Measurements from ENCODE around the gene EVPL.
"Not testable (repeated sequence)": the region's sequence is repeated elsewhere in the genome, so short reads cannot be mapped to it uniquely, and the experiment has no call there.

The EVPL gene

GRCh38 chr17:76048025-76048605 lies 21.0 kb upstream of the EVPL start:
- DNase-seq, result no peak

DNA sequence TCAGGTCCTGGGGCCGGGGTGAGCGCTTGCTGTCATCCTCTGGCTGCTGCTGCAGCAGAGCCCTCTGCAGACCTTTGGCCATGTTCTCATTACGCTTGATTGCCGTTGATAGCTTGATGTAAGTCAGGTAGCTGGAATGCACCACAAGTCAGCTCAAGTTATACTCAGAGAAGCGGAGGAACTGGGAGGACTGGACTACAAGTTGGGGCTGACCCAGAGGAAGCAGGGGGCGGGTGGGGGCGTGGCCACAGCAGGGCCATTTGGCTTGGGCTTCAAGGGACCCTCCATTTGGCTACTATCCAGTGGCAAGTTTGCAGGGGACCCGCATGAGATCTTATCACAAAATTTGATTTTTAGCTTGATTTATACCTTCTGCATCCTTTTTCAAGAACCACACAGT lies 19.0 kb upstream of the EVPL start:
- DNase-seq, result no peak

GRCh38 chr17:76044475-76045007 lies 17.4 kb upstream of the EVPL start:
- DNase-seq, result not testable (repeated sequence)

DNA sequence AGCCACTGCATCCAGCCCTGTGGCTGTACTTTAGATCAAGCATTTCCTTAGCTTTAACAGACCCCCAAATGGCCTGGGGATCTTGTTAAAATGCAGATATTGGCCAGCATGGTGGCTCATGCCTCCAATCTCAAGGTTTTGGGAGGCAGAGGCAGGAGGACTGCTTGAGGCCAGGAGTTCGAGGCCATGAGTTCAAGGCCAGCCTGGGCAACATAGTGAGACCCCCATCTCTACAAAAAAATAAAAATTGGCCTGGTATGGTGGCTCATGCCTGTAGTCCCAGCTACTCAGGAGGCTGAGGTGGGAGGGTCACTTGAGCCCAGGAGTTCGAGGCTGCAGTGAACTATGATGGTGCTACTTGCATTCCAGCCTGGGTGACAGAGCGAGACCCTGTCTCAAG lies 15.8 kb upstream of the EVPL start:
- not testable (repeated sequence) for DNase-seq

- DNase-seq, result no peak
Observed at GRCh38 chr17:76040376-76040775, 13.3 kb upstream of the EVPL start.

- no peak for DNase-seq
Observed at GRCh38 chr17:76039121-76039520, 12.0 kb upstream of the EVPL start.

DNA sequence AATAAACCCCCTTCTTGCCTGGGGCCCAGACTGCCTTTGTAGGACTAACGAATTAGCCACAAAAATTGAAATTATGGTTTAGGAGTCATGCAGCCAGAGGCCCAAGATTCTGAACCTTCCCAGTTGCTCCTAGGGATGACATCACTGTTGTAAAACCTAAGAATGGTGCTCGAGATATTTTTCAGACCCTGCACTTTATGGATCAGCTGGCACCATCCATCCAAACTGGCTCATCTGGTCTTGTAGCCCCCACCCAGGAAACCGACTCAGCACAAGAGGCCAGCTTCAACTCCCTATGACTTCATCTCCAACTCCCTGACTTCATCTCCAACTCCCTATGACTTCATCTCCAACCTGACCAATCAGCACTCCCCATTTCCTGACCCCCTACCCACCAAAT lies 10.9 kb upstream of the EVPL start:
- no peak for DNase-seq

DNA sequence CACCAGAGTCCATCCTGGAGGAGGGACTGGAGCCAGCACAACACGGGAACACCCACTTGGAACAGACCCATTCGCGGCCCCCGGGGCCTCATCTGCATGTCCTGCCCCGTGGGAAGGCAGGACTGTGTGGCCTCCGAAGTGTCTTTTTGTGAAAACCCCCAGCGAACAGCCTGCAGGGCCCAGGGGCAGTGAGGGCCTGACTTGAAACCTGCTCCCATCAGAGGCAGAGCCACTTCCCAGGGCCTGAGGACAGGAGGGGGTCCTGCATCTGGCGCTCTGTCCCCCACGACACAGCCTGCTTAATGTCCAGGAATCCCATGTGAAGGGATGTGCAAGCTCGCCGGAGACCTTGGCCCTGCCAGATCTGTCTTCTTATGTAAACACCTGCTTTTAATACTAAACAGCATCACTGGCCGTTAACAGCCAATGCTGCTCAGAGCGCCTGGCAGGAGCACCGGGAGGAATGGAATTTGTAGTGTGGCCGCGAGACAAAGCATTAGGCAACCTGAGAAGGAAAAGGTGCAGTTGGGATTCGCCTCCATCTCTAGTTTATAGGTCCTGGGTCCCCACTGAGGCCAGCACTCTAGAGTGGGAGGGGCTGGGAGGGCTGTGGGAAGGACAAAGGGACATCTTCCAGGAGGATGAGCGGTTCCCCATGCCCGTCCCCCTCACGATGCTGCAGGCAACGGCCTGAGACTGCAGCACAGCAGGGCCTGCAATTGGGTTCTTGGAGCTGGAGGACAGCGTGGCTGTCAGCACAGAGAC lies 9.6 kb upstream of the EVPL start:
- DNase-seq, result no peak

DNA sequence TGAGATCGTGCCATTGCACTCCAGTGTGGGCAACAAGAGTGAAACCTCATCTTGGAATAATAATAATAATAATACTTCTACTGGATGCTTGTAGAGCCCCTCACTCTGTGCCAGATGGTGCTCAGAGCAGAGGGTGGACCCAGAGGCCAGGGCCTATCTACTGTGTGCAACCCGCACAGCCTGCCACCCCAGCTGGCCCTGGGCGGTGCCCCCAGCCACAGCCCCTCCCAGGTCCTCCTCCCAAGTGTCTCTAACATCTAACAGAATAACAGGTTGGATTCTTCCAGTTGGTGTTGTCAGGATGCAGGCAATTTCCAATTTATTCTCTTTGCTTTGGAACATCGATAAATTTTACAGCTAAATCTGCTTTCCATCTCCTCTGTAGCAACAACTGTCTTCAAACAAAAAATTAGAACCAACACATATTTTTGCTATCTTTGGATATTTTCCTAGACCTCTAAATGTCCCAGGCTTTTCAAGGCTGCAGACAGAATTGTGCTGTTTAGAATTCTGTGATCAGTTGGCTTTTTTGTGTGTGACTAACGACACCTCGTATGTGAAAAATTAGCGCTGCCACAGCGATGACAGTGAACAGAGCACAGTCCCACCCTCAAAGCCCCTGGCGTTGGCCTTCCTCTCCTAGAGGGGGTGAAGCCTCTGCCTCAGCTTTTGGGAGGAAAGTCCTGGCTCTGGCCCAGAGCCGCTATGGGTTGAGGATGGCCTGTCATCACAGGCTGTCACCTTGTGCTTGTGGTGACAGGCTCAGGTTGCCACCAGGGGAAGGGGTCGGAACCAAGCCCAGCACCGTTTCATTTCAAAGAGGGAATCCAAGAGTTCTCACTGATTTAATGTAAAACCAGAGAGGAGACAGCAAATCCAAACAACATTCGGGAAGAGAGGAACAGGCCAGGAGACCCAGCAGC lies 7.6 kb upstream of the EVPL start:
- no peak for DNase-seq

DNA sequence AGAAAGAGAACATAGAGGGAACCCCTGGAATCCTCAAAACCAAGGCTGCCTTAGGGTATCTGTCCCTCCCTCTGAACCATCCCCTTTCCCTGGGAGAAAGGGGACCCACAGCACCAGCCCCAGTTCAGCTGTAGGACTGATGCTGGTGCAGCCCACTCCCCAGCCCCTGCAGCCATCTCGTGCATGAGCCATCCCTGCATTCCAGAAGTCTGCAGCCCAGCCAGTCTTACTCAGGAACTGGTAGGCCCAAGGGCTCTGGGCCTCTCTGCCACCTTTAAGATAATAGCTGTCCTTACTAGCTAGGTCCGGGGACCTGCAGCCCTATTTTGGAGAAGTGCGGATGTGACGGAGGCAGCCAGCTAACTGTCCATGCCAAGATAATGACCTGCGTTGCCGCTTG lies 6.0 kb upstream of the EVPL start:
- DNase-seq, result no peak

GRCh38 chr17:76032780-76033108 lies 5.6 kb upstream of the EVPL start:
- no peak for DNase-seq

DNA sequence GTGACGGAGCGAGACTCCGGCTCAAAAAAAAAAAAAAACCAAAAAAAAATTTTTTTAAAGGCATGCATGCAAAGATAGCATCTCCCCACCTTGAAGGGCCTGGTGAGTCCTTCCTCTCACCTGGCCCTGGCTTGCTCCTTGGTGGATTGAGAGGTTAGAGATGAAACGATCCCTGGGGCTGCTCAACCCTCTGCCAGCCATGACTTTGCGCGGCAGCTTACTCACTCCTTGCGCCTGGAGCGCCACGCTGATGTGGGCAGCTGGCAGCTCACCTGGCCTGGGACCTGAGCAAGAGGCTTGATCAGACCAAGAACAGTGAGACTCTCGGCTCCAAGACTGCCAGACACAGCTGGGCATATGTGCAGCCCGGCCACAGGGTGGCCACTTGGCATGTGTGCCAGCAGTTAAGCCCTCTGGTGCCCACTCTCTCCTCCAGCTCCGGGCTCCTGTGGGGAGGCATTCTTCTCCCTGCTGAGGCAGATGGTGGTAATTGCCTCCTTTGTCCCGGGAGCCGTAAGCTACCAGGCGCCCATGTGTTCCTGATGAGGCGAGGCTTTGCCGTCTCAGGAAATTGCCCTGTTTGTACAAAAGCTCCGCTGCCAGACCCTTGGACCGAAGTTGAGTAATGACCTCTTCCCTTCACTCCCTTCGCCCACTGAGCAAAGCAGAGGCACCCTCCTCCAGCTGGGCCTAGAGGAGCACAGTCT lies 5.1 kb upstream of the EVPL start:
- no peak for DNase-seq

DNA sequence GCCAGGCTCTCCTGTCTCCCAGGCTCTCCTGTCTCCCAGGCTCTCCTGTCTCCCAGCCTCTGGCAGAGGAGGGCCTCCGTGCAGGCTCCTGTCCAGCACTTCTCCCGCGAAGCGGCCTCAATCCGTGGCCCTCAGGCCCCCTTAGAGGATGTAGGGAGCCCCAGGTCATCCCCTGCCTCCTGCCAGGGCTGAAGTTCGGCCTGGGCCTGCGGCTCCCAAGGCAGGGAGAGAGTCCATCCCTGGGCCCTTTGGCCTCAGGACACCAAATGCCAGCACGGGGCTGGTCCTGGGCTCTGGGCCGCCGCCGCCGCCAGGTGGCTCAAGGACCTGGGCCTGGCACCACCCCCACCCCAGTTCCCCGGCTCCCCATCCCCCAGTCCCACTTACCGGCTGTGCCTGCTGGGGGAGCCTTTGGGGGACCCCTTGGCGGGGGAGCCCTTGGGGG lies 370 bp downstream of the EVPL start:
- no peak for DNase-seq

GRCh38 chr17:76025294-76025693 lies 1.8 kb downstream of the EVPL start:
- no peak for DNase-seq

- no peak for DNase-seq
Observed at GRCh38 chr17:76024353-76024752, 2.8 kb downstream of the EVPL start.

- DNase-seq, result no peak
Observed at GRCh38 chr17:76023900-76024237, 3.2 kb downstream of the EVPL start.

DNA sequence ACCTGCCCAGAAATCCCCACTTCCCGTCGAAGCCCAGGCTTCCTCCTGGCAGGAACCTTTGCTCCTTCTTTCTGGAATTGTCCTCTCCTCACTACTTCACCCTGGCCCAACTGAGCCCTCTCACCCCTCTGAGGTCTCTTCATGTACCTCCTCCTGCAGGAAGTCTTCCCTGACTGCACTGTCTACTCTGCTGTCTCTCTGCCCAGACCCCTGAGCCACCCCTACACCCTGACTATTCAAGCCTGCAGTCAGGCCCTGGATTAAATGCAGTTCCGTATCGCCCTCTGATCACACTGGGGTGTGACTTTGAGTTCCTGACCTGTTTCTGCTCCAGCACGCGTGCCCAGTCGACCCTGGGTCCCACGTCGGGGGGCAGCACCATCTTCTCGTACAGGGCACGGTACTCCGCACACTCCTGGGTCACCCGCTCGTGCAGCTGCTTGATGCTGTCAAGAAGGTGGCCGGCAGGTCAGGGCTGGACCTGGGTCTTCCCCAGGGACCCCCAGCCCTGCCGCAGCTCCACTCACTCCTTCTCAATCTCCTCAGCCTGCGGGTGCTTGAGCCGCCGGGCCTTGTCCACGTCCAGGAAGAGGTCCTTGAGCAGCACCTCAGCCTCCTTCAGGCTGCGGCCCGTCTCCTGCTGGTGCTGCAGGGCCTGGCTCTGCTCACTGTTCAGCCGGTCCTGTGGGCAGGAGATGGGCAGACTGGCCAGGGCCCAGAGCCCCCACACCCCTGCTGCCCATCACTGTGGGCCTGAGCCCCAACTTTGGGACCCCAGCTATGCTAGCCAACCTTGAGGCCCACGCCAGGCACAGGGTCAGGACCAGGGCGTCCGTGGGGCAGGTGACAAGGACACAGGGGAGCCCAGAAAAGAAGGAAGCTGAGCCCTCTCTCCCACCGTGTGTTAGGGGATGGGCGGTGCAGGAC lies 3.9 kb downstream of the EVPL start:
- DNase-seq, result no peak

DNA sequence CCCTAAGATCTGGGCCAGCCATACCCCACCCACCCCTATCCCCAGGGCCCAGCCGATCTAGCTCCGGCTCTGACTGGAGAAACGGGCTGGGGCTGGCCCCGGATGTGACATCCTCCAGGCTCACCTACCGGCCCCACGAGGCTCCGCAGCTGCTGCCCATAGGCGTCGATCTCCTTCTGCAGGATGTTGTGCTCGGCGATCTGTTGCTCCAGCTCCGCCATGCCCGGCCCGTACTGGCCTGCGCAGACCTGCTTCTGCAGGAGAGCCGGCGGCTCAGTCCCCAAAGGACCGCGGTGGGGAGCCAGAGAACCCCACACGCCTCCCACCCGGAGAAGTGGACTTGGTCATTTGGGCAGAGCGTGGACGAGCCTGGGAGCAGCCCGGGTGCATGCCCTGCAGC lies 4.8 kb downstream of the EVPL start:
- no peak for DNase-seq

DNA sequence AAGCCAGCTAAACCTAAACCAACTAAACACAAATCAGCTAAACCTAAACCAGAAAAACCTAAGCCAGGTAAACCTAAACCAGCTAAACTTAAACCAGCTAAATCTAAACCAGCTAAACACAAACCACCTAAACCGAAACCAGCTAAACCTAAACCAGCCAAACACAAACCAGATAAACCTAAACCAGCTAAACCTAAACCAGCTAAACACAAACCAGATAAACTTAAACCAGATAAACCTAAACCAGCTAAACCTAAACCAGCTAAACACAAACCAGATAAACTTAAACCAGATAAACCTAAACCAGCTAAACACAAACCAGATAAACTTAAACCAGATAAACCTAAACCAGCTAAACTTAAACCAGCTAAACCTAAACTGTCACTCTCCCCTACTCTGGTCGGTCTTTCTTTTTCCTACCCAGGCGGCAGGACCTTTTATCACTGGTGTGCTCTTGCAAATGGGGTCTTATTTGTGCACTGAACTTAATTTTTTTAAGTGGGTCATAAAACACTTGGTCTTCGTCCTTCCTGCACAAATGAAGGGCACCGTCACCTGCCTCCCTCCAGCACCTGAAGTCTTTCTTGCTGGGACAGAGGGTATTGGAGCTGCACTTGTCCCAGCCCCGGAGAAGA lies 7.2 kb downstream of the EVPL start:
- no peak for DNase-seq

- DNase-seq, result no peak
Observed at GRCh38 chr17:76018801-76019200, 8.3 kb downstream of the EVPL start.

- DNase-seq, result no peak
Observed at GRCh38 chr17:76018340-76018680, 8.8 kb downstream of the EVPL start.

All from retina (tissue), 1 donor.